Tibial nerve (tissue), 3 donors: ENCODE data around the gene ARSJ.

Experiments
- CTCF ChIP-seq, 5 experiments: fragments of 200-600 bp in 3 of 5; fragments of 450-650 bp in 2 of 5; sonication (generic) in 3 of 5; IDR thresholded peaks; one replicate each; pipeline ENCODE4 v1.5.1; 2016 to 2019; ENCODE audit warnings: antibody characterized with exemption in 5 of 5, mild to moderate bottlenecking in 3 of 5, moderate library complexity in 2 of 5
- POLR2A ChIP-seq, 2 donors: fragments of 450-650 bp; IDR thresholded peaks; one replicate each; pipeline ENCODE4 v1.6.1; 2017; ENCODE audit warnings: antibody characterized with exemption in 2 of 2, mild to moderate bottlenecking in 2 of 2, moderate library complexity in 2 of 2

- TF ChIP-seq POLR2A (IDR thresholded peaks at IDR 0.05) (no peak), CTCF (IDR thresholded peaks at IDR 0.05) (no peak)
Measured at GRCh38 chr4:114027596-114027995, 48.1 kb upstream of the ARSJ start.
